Upper lobe of left lung (tissue), 6 donors: ENCODE results near the gene PIM3. TPM values are rescaled to one million over a fixed set of nuclear protein-coding genes. Genes with fewer than 3 reads are reported as not detected.

ENCODE experiments used
- ATAC-seq, 2 donors: fragments of 200-7000 bp; cut with Tn5 transposase; one replicate each; pipeline ENCODE4 v1.9.1; 2022; ENCODE audit warnings: mild to moderate bottlenecking in 2 of 2, moderate library complexity in 2 of 2; ENCODE audit not compliant: low FRiP score in 2 of 2
- DNase-seq, 2 donors: peaks; one replicate each; pipeline ENCODE4 v3.0.0-alpha.2; 2019 to 2020
- H3K27ac ChIP-seq, 4 donors: fragments of 200-600 bp; sonication (generic); one replicate each; pipeline ENCODE4 v1.5.1; 2016 to 2019
- H3K27me3 ChIP-seq, 4 donors: fragments of 200-600 bp; sonication (generic); one replicate each; pipeline ENCODE4 v1.5.1; 2017 to 2019
- H3K36me3 ChIP-seq, 4 donors: fragments of 200-600 bp; sonication (generic); one replicate each; pipeline ENCODE4 v1.5.1; 2016 to 2019
- H3K4me1 ChIP-seq, 4 donors: fragments of 200-600 bp; sonication (generic); one replicate each; pipeline ENCODE4 v1.5.1; 2018 to 2019
- H3K4me3 ChIP-seq, 4 donors: fragments of 200-600 bp; sonication (generic); one replicate each; pipeline ENCODE4 v1.5.1; 2017 to 2019; ENCODE audit warnings: mild to moderate bottlenecking in 2 of 4, moderate library complexity in 1 of 4
- H3K9me3 ChIP-seq, 4 donors: fragments of 200-600 bp; sonication (generic); one replicate each; pipeline ENCODE4 v1.5.1; 2018 to 2019
- CTCF ChIP-seq, 6 experiments: fragments of 450-650 bp in 4 of 6; fragments of 200-600 bp in 2 of 6; sonication (generic) in 2 of 6; IDR thresholded peaks; one replicate each; pipeline ENCODE4 v1.5.1; 2016 to 2019; ENCODE audit warnings: antibody characterized with exemption in 6 of 6
- EP300 ChIP-seq, 4 donors: sonication (generic); formaldehyde crosslinking; IDR thresholded peaks; one replicate each; pipeline ENCODE4 v1.5.1; 2017; ENCODE audit warnings: antibody characterized with exemption in 4 of 4, control low read depth in 2 of 4
- POLR2A ChIP-seq, 4 donors: fragments of 450-650 bp; IDR thresholded peaks; one replicate each; pipeline ENCODE4 v1.5.1; 2016 to 2017; ENCODE audit warnings: antibody characterized with exemption in 4 of 4, mild to moderate bottlenecking in 2 of 4
- POLR2AphosphoS5 ChIP-seq, 2 donors: sonication (generic); formaldehyde crosslinking; IDR thresholded peaks; one replicate each; pipeline ENCODE4 v1.5.1; 2017; ENCODE audit warnings: antibody characterized with exemption in 2 of 2
- WGBS, 2 donors: methylation state at CpG; one replicate each; pipeline ENCODE4 v1.1.5; 2017 to 2018; 5-methylcytosine and 5-hydroxymethylcytosine counted together
- total RNA-seq, 6 donors: library from RNA; depleted of rRNA in 4 of 6; stranded (reverse); fragments of >200 nt in 4 of 6; gene quantifications; one replicate each; pipeline versions ENCODE4 v1.1.0 to v1.2.1, GENCODE V29; 2016 to 2021
- donor health status: DM: no; HTN: no; CAD: no; lungs with moderate emphysema.
- donor health status: DM: no; HTN: yes; CAD: no; lungs with severe emphysema.

Gene PIM3
- total RNA-seq, 6 donors from 2014 or later, result 131 to 246 (median 156) TPM

DNA sequence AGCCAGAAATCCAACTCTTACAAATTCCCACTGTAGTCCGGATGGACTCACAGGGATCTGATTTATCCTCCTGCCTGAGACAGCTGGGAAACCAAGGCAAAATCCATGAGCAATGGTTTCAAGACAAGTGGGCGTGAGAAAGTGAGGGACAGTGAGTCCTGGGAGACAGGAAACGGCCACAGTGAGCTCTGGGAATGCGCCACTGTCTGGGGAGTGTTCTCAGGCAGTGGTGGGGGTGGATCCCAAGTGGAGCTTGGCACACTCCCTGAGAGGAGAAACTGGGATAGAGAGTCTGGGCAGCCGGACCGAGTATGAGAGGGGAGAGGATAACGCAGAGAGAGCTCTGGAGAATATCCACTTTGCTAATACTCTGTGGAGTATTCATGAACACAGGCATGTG lies 42.2 kb downstream of the PIM3 start:
- no peak for ATAC-seq
- Histone ChIP-seq H3K4me1 (peaks cover 2 to 15% (median 4%) of the 10 kb centered on the region in 4 donors), H3K36me3 (no peaks in the 10 kb centered on the region), H3K4me3 (no peak overlapping the region), H3K27me3 (peaks cover 0 to 10% (median 1%) of the 10 kb centered on the region in 4 donors), H3K27ac (no peak overlapping the region), H3K9me3 (no peaks in the 10 kb centered on the region)
- TF ChIP-seq POLR2A (IDR thresholded peaks at IDR 0.05), result no peak
- TF ChIP-seq POLR2AphosphoS5 (IDR thresholded peaks at IDR 0.05), result no peak
- no peak for TF ChIP-seq CTCF (IDR thresholded peaks at IDR 0.05)
- no peak for TF ChIP-seq EP300 (IDR thresholded peaks at IDR 0.05)
- WGBS, 2 donors, result 69 to 72% methylated on average over 7 of the region's 7 CpGs
- no peak for DNase-seq

GRCh38 chr22:50004918-50005317 lies 44.3 kb downstream of the PIM3 start:
- peaks cover 0 to 4% (median under 1%) of the 10 kb centered on the region in 4 donors for H3K4me1 ChIP-seq
- ATAC-seq, result no peak
- TF ChIP-seq POLR2AphosphoS5 (IDR thresholded peaks at IDR 0.05), result no peak
- no peak for TF ChIP-seq POLR2A (IDR thresholded peaks at IDR 0.05)
- no peak for TF ChIP-seq EP300 (IDR thresholded peaks at IDR 0.05)
- no peak for TF ChIP-seq CTCF (IDR thresholded peaks at IDR 0.05)
- peaks cover 0 to 6% (median 2%) of the 10 kb centered on the region in 4 donors for H3K27me3 ChIP-seq
- no peak overlapping the region for H3K27ac ChIP-seq
- no peak overlapping the region for H3K4me3 ChIP-seq
- WGBS, 2 donors, result 54 to 73% methylated on average over 4 of the region's 4 CpGs
- DNase-seq, result no peak
- H3K36me3 ChIP-seq, result no peaks in the 10 kb centered on the region
- no peaks in the 10 kb centered on the region for H3K9me3 ChIP-seq

DNA sequence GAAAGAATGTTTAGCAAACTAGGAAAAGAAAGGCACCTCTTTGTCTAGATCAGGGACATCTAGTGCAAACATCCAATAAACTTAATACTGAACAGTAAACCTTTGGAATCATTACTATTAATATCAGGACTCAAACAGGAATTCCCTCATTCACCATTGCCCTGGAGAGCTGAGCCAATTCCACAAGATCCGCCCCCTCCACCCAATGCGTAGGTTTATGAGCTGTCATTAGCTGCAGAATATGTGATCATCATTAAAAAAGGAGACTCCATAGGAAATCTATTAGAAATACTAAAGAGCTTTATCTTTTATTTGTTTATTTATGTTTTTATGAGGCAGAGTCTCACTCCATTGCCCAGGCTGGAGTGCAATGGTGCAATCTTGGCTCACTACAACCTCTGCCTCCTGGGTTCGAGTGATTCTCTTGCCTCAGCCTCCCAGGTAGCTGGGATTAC lies 46.5 kb downstream of the PIM3 start:
- WGBS, 2 donors, result 92 to 97% methylated on average over 3 of the region's 3 CpGs
- H3K4me3 ChIP-seq, result no peak overlapping the region
- H3K27me3 ChIP-seq, result peaks cover 3 to 22% (median 13%) of the 10 kb centered on the region in 4 donors
- no peaks in the 10 kb centered on the region for H3K9me3 ChIP-seq
- no peak overlapping the region for H3K27ac ChIP-seq
- DNase-seq, result no peak
- no peak for ATAC-seq
- TF ChIP-seq CTCF (IDR thresholded peaks at IDR 0.05), result no peak
- no peak for TF ChIP-seq POLR2A (IDR thresholded peaks at IDR 0.05)
- no peak for TF ChIP-seq POLR2AphosphoS5 (IDR thresholded peaks at IDR 0.05)
- no peak for TF ChIP-seq EP300 (IDR thresholded peaks at IDR 0.05)
- no peaks in the 10 kb centered on the region for H3K36me3 ChIP-seq
- H3K4me1 ChIP-seq, result peaks cover 9 to 20% (median 11%) of the 10 kb centered on the region in 4 donors

- TF ChIP-seq POLR2A (IDR thresholded peaks at IDR 0.05) (no peak), EP300 (IDR thresholded peaks at IDR 0.05) (no peak), CTCF (IDR thresholded peaks at IDR 0.05) (no peak), POLR2AphosphoS5 (IDR thresholded peaks at IDR 0.05) (no peak)
These were observed 47.8 kb downstream of the PIM3 start for GRCh38 chr22:50008151-50009040.

More at GRCh38 chr22:50008151-50009040, 47.8 kb downstream of the PIM3 start:
- H3K27me3 ChIP-seq, result peaks cover 3 to 25% (median 19%) of the 10 kb centered on the region in 4 donors
- no peak overlapping the region for H3K4me3 ChIP-seq
- H3K27ac ChIP-seq, result peak overlapping the region in 1 of 4 donors; percentile 21
- peak; percentile 20 to 46 for DNase-seq
- no peaks in the 10 kb centered on the region for H3K9me3 ChIP-seq
- no peaks in the 10 kb centered on the region for H3K36me3 ChIP-seq
- 78 to 80% methylated on average over 20 to 23 of the region's 24 CpGs for WGBS, 2 donors
- ATAC-seq, result no peak
- H3K4me1 ChIP-seq, result peaks cover 9 to 28% (median 16%) of the 10 kb centered on the region in 4 donors
